ENCODE measurements around the gene MARCHF11.

MARCHF11 gene, protein sequence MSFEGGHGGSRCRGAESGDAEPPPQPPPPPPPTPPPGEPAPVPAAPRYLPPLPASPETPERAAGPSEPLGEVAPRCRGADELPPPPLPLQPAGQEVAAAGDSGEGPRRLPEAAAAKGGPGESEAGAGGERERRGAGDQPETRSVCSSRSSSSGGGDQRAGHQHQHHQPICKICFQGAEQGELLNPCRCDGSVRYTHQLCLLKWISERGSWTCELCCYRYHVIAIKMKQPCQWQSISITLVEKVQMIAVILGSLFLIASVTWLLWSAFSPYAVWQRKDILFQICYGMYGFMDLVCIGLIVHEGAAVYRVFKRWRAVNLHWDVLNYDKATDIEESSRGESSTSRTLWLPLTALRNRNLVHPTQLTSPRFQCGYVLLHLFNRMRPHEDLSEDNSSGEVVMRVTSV
- total RNA-seq, result 0 to 0.11 (median 0) reads per million in 9 experiments

DNA sequence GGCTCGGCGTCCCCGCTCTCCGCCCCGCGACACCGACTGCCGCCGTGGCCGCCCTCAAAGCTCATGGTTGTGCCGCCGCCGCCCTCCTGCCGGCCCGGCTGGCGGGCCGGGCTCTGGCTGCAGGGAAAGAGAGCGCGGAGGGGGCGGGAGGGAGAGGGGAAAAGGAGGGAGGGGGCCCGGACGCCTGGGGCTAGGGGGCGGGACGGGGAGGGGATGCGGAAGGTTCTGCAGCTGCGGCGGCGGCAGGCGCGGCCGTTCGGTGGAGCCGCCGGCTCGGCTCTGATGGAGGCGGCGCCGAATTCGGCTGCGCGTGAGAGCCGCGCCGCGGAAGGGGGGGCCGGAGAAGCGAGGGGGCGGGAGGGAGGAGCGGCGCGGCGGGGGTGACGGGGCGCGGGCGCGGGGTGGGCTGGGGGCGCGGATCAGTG lies at the start of gene MARCHF11:
Gene MARCHF11, minus strand, starts transcription at position 281 of the 425 bp plus-strand sequence. Its CDS starts 216 bp downstream, at position 65.
- DNase-seq (no peak), ATAC-seq (replicated peaks) (no peak)
- H3K36me3 Mint-ChIP-seq (ENCODE audit: insufficient read depth), result no peaks in the 10 kb centered on the region
- H3K4me3 Mint-ChIP-seq, result no peak within 1 kb of the TSS
- H3K27ac Mint-ChIP-seq, result no peak within 1 kb of the TSS
- H3K9me3 Mint-ChIP-seq, result peaks cover 13 to 14% of the 10 kb centered on the region in 2 donors
- no peaks in the 10 kb centered on the region for H3K4me1 Mint-ChIP-seq (ENCODE audit: low read depth in 2 of 2)
- H3K27me3 Mint-ChIP-seq, result peaks cover 16 to 44% of the 10 kb centered on the region in 2 donors

DNA sequence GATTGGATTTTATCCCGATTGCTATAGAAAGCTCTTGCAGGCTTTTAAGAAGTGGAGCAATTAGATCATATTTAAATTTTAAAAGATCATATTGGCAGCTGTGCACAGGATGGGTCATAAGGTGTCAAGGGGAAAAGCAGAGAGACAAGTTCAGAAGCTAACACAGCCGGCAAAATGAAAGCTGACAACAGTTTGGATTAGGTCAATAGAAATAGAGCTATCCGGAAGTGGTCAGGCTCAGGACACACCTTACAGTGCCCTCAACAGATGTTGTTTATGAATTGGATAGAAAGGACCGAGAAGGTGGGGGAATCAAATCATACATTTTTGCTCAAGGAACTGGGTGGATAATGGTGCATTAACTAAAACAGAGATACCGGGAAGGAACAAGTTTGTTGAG lies 46.3 kb upstream of the MARCHF11 start:
- ATAC-seq (replicated peaks) (no peak), DNase-seq (no peak)
- Mint-ChIP-seq H3K4me3 (no peak overlapping the region), H3K4me1 (ENCODE audit: low read depth in 2 of 2) (no peaks in the 10 kb centered on the region), H3K27ac (no peak overlapping the region), H3K27me3 (no peaks in the 10 kb centered on the region), H3K36me3 (ENCODE audit: insufficient read depth) (no peaks in the 10 kb centered on the region), H3K9me3 (peaks cover 5 to 7% of the 10 kb centered on the region in 2 donors)

DNA sequence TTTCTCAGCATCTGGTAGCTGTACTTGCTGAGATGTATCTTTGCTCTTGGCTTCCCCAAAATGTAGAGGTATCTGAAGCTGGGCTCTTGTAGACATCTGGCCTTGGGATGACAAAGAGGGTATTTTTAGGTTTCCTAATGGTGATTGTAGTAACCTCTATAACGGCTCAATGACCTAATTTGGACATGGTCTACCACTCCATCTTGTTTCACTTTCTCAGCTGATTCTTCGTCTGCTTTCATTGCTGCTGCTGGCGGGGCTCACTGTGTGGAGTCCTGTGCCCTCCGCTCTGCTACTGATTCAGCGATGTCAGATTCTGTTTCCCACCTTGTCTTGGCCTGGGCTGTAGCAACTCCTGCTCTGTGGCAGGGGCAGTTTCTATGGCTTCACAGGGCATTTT lies 12.7 kb upstream of the MARCHF11 start:
- no peaks in the 10 kb centered on the region for H3K27me3 Mint-ChIP-seq
- ATAC-seq (replicated peaks) (no peak), DNase-seq (no peak)
- peaks cover 4 to 9% of the 10 kb centered on the region in 2 donors for H3K9me3 Mint-ChIP-seq
- no peak overlapping the region for H3K27ac Mint-ChIP-seq
- H3K4me3 Mint-ChIP-seq, result no peak overlapping the region
- H3K36me3 Mint-ChIP-seq (ENCODE audit: insufficient read depth), result no peaks in the 10 kb centered on the region
- H3K4me1 Mint-ChIP-seq (ENCODE audit: low read depth in 2 of 2), result no peaks in the 10 kb centered on the region

DNA sequence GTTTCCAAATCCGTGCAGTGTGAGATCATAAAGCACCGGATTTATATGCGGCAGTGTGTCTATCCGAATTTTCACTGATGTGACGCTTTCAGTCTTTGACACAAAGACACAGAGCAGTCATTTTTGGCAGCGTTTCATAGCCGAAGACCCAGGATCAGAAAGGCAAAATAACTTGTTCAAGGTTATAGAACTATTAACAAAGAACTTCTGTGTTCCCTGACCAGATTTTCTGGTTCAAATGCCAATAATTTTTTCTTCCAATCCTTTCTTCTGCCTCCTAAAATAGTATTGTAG lies 1.1 kb upstream of the MARCHF11 start:
- Mint-ChIP-seq H3K9me3 (peaks cover 10 to 14% of the 10 kb centered on the region in 2 donors), H3K27me3 (peaks cover 16 to 44% of the 10 kb centered on the region in 2 donors), H3K27ac (no peak overlapping the region), H3K36me3 (ENCODE audit: insufficient read depth) (no peaks in the 10 kb centered on the region), H3K4me3 (no peak overlapping the region), H3K4me1 (ENCODE audit: low read depth in 2 of 2) (no peaks in the 10 kb centered on the region)
- DNase-seq (no peak), ATAC-seq (replicated peaks) (no peak)

DNA sequence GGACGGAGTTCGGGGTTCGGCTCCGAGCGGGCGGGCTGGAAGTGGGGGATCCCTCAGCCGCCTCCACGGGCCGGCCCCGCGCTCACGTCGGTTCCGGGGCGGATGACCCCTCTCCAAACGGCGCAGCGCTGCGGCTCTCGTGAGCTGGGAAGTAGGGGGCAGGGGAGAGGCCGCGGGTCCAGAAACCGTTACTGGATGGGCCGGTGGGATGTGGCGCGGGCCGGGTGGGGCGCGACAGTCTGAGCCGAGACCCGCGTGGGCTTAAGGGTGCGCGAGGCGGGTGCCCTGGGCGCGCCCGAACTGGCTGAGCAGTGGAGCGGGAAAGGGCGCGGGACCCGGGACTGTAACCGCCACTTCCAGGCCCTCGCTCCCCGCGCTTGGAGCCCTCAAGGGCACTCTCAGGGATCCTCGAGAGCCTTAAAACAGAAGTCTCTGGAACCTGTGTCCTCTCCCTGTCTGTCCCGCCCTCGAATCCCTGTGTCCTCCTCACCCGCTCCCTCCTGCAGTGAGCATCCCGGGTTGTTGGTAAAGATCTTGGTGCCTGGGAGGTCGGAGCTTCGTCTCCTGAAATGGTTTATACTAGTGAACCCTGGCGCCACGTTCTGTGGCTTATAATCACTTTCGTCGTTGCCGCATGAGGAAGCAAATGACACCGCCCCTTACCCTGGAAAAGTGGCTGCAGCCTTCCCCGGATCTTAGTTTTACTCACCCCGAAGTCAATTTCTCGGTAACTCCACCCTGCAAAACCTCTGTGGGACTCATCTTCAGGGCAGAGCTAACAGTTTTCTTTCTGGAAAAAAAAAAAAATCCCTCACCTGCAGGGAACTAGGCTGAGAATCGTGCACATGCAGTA lies 571 bp upstream of the MARCHF11 start:
- H3K36me3 Mint-ChIP-seq (ENCODE audit: insufficient read depth), result no peaks in the 10 kb centered on the region
- no peak for ATAC-seq (replicated peaks)

DNA sequence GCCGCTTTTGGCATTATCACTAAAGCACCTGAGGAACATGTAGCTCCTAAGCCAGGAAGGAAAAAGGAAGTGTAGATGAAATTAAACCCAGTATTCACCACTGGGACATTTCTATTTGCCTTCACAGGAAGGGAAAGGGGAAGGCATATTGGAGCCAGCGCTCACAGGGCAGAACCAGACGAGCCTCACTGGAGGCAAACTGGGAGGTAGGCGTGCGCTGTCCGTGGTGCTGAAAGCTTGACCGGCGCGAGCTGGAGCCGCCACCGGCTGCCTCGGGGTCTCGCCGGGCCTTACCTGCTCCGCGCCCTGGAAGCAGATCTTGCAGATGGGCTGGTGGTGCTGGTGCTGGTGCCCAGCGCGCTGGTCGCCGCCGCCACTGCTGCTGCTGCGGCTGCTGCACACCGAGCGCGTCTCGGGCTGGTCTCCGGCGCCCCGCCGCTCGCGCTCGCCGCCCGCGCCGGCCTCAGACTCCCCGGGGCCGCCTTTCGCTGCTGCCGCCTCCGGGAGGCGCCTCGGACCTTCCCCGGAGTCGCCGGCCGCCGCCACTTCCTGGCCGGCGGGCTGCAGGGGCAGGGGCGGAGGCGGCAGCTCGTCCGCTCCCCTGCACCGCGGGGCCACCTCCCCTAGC lies 732 bp downstream of the MARCHF11 start:
- Mint-ChIP-seq H3K9me3 (peaks cover 14 to 15% of the 10 kb centered on the region in 2 donors), H3K27me3 (peaks cover 16 to 44% of the 10 kb centered on the region in 2 donors), H3K4me1 (ENCODE audit: low read depth in 2 of 2) (no peaks in the 10 kb centered on the region), H3K36me3 (ENCODE audit: insufficient read depth) (no peaks in the 10 kb centered on the region), H3K4me3 (no peak overlapping the region), H3K27ac (no peak overlapping the region)
- ATAC-seq (replicated peaks) (no peak), DNase-seq (no peak)

More for the DNA sequence above, 571 bp upstream of the MARCHF11 start:
- H3K9me3 Mint-ChIP-seq, result peaks cover 10 to 14% of the 10 kb centered on the region in 2 donors
- H3K4me3 Mint-ChIP-seq, result no peak overlapping the region
- peaks cover 16 to 44% of the 10 kb centered on the region in 2 donors for H3K27me3 Mint-ChIP-seq
- DNase-seq, result no peak
- H3K27ac Mint-ChIP-seq, result no peak overlapping the region
- H3K4me1 Mint-ChIP-seq (ENCODE audit: low read depth in 2 of 2), result no peaks in the 10 kb centered on the region

DNA sequence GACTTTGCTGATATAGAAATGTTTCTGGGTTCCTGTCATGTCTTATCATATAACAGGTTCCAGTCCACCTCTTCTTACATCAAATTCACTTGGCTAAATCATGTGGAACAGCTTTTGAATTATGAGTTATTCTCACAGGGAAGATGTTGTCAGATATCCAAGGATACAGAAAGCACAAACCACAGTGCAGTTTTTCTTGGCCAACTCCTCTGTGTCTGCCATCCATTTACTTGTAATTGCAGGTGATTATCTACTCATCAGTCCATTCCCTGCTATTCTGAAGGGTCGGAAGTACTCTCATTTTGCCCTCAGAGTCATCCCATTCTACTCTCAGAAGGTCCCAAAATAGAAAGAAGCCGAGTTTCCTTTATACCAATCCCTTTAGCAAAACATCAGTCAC lies 10.0 kb downstream of the MARCHF11 start:
- Mint-ChIP-seq H3K27me3 (no peaks in the 10 kb centered on the region), H3K27ac (no peak overlapping the region)

DNA sequence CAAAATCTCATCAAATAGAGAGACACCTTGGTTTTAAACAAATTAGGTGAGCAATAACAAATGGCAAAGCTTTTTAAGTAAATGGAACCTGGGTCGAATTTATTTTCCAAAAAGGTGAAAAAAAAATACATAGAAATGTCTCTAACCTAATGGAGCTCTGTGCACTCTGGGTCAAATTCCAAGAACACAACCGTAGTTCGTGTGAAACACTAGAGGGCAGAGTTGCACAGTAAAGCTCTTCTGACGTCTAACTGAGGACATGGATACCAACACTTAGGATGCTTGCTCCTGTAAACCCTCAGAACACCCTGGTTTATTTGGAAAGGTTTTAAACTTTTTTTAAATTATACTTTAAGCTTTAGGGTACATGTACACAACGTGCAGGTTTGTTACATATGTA lies 18.9 kb downstream of the MARCHF11 start:
- no peak for DNase-seq
- Mint-ChIP-seq H3K4me3 (no peak overlapping the region), H3K4me1 (ENCODE audit: low read depth in 2 of 2) (no peaks in the 10 kb centered on the region), H3K36me3 (ENCODE audit: insufficient read depth) (no peaks in the 10 kb centered on the region), H3K27ac (no peak overlapping the region), H3K9me3 (no peaks in the 10 kb centered on the region), H3K27me3 (no peaks in the 10 kb centered on the region)
- ATAC-seq (replicated peaks), result no peak

More for the DNA sequence above, 10.0 kb downstream of the MARCHF11 start:
- Mint-ChIP-seq H3K4me1 (ENCODE audit: low read depth in 2 of 2) (no peaks in the 10 kb centered on the region), H3K9me3 (peaks cover 8 to 10% of the 10 kb centered on the region in 2 donors), H3K4me3 (no peak overlapping the region), H3K36me3 (ENCODE audit: insufficient read depth) (no peaks in the 10 kb centered on the region)
- DNase-seq, result no peak
- ATAC-seq (replicated peaks), result no peak

DNA sequence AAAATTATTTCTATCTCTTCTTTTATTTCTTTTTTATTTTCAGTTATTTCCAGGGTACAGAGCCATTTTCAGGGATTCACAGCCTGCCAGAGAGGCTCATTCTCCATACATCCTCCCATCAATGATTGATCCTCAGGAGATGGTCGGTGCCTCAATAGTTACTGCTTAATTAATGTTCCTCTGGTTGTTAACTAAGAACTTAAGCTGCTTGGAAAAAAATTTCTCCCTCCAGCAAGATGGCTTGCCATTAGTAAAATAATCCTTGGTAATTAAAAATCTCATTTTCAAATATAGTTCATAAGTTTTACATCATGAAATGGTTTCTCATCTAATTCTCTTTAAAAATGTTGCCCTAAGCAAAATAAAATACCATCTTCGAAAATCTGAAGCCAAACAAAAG lies 20.0 kb downstream of the MARCHF11 start:
- no peaks in the 10 kb centered on the region for H3K9me3 Mint-ChIP-seq
- no peaks in the 10 kb centered on the region for H3K27me3 Mint-ChIP-seq
- ATAC-seq (replicated peaks) (no peak), DNase-seq (no peak)
- no peak overlapping the region for H3K27ac Mint-ChIP-seq
- no peaks in the 10 kb centered on the region for H3K36me3 Mint-ChIP-seq (ENCODE audit: insufficient read depth)
- no peaks in the 10 kb centered on the region for H3K4me1 Mint-ChIP-seq (ENCODE audit: low read depth in 2 of 2)
- H3K4me3 Mint-ChIP-seq, result no peak overlapping the region

DNA sequence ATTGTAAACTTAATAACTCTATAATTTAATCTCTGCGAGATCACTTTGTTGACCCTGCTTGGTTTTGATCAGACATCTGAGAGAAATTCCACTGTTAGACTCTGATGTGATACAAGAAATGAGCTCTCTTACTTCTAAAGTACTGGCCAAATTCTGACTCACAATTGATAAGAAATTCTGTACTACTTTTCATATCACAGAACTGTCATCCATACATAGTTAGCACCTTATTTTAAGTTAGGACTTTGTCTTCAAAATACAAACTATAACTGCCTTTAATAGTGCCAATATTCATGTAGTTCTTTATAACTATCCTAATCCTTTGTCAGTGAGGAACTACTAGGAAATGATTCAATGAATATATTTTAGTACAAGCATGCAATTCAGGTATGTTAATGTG lies 23.4 kb downstream of the MARCHF11 start:
- Mint-ChIP-seq H3K4me3 (no peak overlapping the region), H3K27me3 (no peaks in the 10 kb centered on the region), H3K36me3 (ENCODE audit: insufficient read depth) (no peaks in the 10 kb centered on the region), H3K9me3 (peaks cover 0 to under 1% of the 10 kb centered on the region in 2 donors), H3K4me1 (ENCODE audit: low read depth in 2 of 2) (no peaks in the 10 kb centered on the region), H3K27ac (no peak overlapping the region)
- DNase-seq (no peak), ATAC-seq (replicated peaks) (no peak)

DNA sequence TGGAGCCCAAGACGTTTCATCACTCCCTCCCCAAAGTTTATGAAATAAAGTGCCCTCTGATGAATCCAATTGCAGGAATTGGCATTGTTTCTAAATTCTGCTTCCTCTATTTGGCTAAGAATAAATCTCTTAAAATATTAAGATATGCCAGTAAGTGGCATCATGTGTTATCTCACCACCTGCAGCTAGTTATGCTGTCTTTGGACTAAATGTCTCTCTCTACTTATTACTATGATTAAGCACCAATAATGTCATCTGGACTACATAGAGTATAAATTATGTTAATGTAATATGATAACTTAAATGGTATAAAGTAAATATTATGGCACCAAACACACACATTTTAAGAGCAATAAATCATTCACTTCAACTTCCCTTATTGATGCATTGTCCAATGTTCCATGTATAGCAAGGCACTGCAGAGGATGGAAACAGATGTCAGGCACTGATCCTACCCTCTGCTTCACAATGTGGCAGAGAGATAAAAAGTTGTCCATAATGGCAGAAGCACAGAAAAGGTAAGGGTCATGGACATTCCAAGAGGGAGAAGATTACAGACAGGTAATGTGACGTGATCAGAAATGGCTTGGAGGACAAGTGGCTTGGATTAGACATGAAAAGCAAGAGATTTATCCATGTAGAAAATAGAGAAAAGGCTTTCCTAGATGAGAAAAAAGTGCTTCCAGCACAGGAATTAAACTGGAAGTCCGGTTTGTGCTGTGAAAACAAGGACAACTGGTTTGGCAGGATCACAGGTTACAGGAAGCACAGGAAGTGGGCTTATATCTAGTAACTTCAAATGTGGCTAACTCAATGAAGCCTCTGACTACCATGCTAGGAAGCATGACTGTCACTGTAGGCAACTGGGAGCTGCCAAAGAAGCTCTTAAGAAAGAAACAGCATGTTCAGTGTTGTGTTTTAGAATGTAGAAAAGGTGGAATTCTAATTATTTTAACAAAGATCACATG lies 26.7 kb downstream of the MARCHF11 start:
- no peaks in the 10 kb centered on the region for H3K36me3 Mint-ChIP-seq (ENCODE audit: insufficient read depth)

DNA sequence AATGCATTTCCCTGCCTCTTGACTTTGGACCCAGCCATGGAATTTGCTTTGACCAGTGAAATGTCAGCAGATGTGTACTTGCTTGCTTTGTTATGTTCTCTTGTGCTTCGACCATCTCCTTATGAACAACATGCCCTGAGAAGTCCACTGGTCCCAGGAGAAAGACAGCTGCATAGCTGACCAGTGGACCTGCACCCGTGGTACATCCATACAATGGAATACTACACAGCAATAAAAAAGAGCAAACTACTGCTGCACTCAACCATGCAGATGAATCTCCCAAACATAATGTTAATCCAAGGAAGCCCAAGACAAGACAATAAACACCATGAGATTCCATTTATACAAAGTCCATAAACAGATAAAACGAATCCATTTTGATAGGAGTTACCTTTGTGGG lies 30.0 kb downstream of the MARCHF11 start:
- H3K27me3 Mint-ChIP-seq, result no peaks in the 10 kb centered on the region

More for the DNA sequence above, 26.7 kb downstream of the MARCHF11 start:
- Mint-ChIP-seq H3K27ac (no peak overlapping the region), H3K4me3 (no peak overlapping the region), H3K9me3 (peaks cover 3 to 8% of the 10 kb centered on the region in 2 donors), H3K27me3 (no peaks in the 10 kb centered on the region), H3K4me1 (ENCODE audit: low read depth in 2 of 2) (no peaks in the 10 kb centered on the region)
- no peak for DNase-seq
- no peak for ATAC-seq (replicated peaks)

More for the DNA sequence above, 30.0 kb downstream of the MARCHF11 start:
- ATAC-seq (replicated peaks), result no peak
- Mint-ChIP-seq H3K4me3 (no peak overlapping the region), H3K4me1 (ENCODE audit: low read depth in 2 of 2) (no peaks in the 10 kb centered on the region), H3K36me3 (ENCODE audit: insufficient read depth) (no peaks in the 10 kb centered on the region), H3K27ac (no peak overlapping the region), H3K9me3 (peaks cover 5 to 8% of the 10 kb centered on the region in 2 donors)
- no peak for DNase-seq
